ENCODE measurements around the gene SPEM2.

DNA sequence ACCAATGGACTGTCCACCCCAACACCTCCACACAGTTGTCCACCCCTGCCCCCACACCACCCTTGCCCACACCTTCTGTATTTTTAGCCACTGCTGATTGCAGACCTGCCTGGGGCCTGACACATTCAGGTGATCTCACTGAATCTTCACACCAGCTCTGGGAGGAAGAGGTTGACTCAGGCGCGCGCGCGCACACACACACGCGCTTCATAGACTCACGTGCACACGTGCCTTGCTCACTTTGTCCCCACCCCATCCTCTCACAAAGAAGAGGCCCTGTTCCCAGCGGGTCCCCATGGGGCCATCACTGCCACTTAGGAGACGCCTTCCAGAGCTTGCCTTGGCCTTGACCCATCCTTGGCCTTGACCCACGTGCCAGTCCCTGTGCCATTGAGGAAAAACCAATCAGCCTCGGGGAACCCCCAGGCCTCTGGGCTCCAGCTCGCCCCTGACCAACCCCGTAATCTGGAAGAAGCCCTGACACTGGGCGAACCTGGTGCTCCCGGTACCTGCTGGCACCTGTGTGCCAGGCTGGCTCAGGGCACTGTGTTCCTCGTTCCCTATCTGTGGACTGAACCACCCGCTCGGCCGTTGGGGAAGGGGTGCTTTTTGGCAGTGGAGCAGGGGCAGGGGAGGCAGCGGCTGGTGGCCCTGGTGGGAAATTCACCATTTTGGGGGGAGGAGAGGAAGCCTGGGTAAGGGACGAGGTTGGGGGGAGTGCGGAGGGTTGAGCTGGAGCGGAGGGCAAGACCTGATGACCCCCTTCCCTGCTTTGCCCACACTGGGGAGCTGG, 14.6 kb upstream of the SPEM2 start:
- TF ChIP-seq CTCF (IDR thresholded peaks at IDR 0.05), result no peak
- TF ChIP-seq POLR2A (IDR thresholded peaks at IDR 0.05), result no peak
- no peak for TF ChIP-seq EP300 (IDR thresholded peaks at IDR 0.05)

Data from upper lobe of left lung (tissue), 4 donors.